ENCODE data around the gene LHFPL6. TPM values are rescaled to one million over a fixed set of nuclear protein-coding genes. Genes with fewer than 3 reads are reported as not detected.

LHFPL6 gene
- total RNA-seq, 1 donor from 2014 or later = 5.3 TPM

DNA sequence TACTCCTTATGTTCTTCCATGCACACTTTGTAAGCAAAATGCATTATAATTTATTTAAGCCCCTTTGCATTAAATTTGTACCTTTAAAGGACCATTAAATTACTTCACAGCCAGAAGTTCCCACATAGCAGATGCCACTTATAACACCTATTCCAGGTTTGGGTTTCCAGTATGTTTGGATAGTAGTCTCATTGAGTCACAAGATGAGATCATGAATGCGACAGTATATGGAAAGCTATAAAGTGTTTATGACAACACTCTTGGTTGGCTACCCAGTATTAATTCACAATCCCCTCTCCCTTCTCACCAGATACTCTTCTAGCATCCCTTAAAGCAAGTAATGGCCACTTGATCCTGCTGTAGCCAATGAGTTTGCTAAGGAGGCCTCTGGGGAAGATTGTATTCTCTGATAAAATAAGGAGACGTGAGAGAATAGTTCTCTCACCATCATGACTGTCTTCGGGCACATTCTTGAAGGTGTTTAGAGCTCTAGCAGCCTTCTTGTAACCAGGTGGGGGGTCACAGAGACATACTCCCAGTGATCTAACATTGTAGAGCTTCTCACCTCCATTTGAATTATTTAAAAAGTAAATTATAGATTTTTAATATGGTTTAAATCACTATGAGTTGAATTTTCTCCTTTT, 2.8 kb upstream of the LHFPL6 start:
- TF ChIP-seq CTCF (IDR thresholded peaks at IDR 0.05; ENCODE audit: insufficient read depth, low read length, severe bottlenecking) = no peak
- H3K36me3 ChIP-seq (ENCODE audit: control insufficient read depth, insufficient read depth, low read length) = no peaks in the 10 kb centered on the region
- H3K27me3 ChIP-seq (ENCODE audit: control insufficient read depth, insufficient read depth, low read length) = no peaks in the 10 kb centered on the region
- FAIRE-seq (no peak), DNase-seq (ENCODE audit: low read depth) (no peak)
- no peak overlapping the region for H3K4me3 ChIP-seq (ENCODE audit: low read depth, low read length)

GRCh38 chr13:39604756-39605155, 1.8 kb upstream of the LHFPL6 start:
- FAIRE-seq = no peak
- H3K4me3 ChIP-seq (ENCODE audit: low read depth, low read length) = no peak overlapping the region

DNA sequence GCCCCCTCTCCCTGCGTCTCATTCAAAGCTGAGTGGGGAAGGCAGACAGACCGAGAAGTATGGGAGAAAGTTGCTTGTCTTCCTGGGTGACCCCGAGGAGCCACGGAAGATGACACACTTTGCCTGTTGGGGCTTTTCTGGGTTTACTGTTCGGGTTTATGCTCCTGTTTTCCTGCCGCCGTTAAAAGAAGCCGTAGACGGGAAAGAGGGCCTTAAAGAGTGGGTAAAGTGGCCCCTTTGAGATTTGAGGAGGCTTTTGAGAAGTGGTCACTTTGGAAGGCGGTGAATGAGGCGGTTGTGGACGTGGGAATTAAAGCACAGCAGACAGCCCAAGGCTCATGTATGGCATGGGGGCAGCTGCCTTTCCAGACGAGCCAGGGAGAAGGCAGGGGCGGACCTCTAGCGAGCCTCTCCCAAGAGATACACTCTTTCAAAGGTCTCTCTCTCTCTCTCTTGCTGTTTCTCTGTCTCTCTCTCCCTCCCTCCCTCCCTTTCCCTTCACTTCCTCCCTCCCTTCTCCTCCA, 493 bp upstream of the LHFPL6 start:
- no peaks in the 10 kb centered on the region for H3K27me3 ChIP-seq (ENCODE audit: control insufficient read depth, insufficient read depth, low read length)
- TF ChIP-seq CTCF (IDR thresholded peaks at IDR 0.05; ENCODE audit: insufficient read depth, low read length, severe bottlenecking) = no peak
- peak overlapping the region; percentile 85 for H3K4me3 ChIP-seq (ENCODE audit: low read depth, low read length)
- peak; percentile 41 for DNase-seq (ENCODE audit: low read depth)
- no peaks in the 10 kb centered on the region for H3K36me3 ChIP-seq (ENCODE audit: control insufficient read depth, insufficient read depth, low read length)
- FAIRE-seq = no peak

More at GRCh38 chr13:39604756-39605155, 1.8 kb upstream of the LHFPL6 start:
- no peaks in the 10 kb centered on the region for H3K36me3 ChIP-seq (ENCODE audit: control insufficient read depth, insufficient read depth, low read length)
- no peak for DNase-seq (ENCODE audit: low read depth)
- no peak for TF ChIP-seq CTCF (IDR thresholded peaks at IDR 0.05; ENCODE audit: insufficient read depth, low read length, severe bottlenecking)
- H3K27me3 ChIP-seq (ENCODE audit: control insufficient read depth, insufficient read depth, low read length) = no peaks in the 10 kb centered on the region

DNA sequence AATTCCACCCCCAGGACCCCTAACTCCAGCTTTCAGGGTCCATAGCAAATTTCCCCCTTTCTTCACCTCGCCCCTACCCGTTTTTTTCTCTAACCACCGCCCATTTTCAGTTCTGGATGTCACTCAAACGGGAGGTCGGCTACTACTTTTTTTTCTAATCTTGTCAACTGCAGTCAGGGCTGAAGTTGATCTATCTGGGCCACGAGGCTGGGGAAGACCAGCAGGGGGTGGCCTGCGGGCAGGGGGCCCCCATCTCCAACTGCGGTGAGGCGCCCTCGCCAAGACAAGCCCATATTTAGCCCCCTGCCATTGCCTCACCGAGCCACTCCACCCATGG, 748 bp downstream of the LHFPL6 start:
- no peak for TF ChIP-seq CTCF (IDR thresholded peaks at IDR 0.05; ENCODE audit: insufficient read depth, low read length, severe bottlenecking)
- FAIRE-seq = no peak
- Histone ChIP-seq H3K36me3 (ENCODE audit: control insufficient read depth, insufficient read depth, low read length) (no peaks in the 10 kb centered on the region), H3K4me3 (ENCODE audit: low read depth, low read length) (peak overlapping the region; percentile 85), H3K27me3 (ENCODE audit: control insufficient read depth, insufficient read depth, low read length) (no peaks in the 10 kb centered on the region)
- no peak for DNase-seq (ENCODE audit: low read depth)

DNA sequence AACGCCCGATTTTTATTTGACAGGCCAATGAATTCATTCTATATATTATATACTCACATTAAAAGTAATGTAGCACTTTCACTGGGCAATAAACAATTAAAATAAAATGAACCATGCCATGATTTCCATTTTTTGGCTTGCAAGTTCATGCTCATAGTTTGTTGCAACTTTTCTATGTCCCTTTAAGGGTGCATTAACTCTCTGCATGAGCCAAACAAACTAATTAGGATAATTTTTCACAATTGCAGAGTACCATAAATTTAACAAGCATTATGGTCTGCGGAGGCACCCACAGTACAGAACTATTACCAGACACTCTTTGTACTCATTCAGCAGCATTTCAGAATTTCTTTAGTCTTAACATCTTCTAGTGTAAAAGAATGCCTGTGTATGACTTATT, 1.4 kb downstream of the LHFPL6 start:
- no peaks in the 10 kb centered on the region for H3K27me3 ChIP-seq (ENCODE audit: control insufficient read depth, insufficient read depth, low read length)
- no peak for TF ChIP-seq CTCF (IDR thresholded peaks at IDR 0.05; ENCODE audit: insufficient read depth, low read length, severe bottlenecking)
- H3K4me3 ChIP-seq (ENCODE audit: low read depth, low read length) = no peak overlapping the region
- FAIRE-seq (no peak), DNase-seq (ENCODE audit: low read depth) (no peak)
- no peaks in the 10 kb centered on the region for H3K36me3 ChIP-seq (ENCODE audit: control insufficient read depth, insufficient read depth, low read length)

GRCh38 chr13:39600766-39601165, 2.2 kb downstream of the LHFPL6 start:
- no peak overlapping the region for H3K4me3 ChIP-seq (ENCODE audit: low read depth, low read length)
- H3K36me3 ChIP-seq (ENCODE audit: control insufficient read depth, insufficient read depth, low read length) = no peaks in the 10 kb centered on the region
- TF ChIP-seq CTCF (IDR thresholded peaks at IDR 0.05; ENCODE audit: insufficient read depth, low read length, severe bottlenecking) = no peak
- DNase-seq (ENCODE audit: low read depth) (no peak), FAIRE-seq (no peak)
- H3K27me3 ChIP-seq (ENCODE audit: control insufficient read depth, insufficient read depth, low read length) = no peaks in the 10 kb centered on the region
